GM12892 (cell line): Measurements from ENCODE around the gene CEP72.

Experiments
- POLR2A ChIP-seq: IDR thresholded peaks from 2 replicates; pipeline ENCODE4 v1.6.1; 2011; ENCODE audit warnings: low read depth, low read length, control low read depth
- POLR2AphosphoS5 ChIP-seq: IDR thresholded peaks from 2 replicates; pipeline ENCODE4 v1.6.1; 2011; ENCODE audit warnings: low read depth, low read length, control low read depth
- TAF1 ChIP-seq: IDR thresholded peaks from 2 replicates; pipeline ENCODE4 v1.6.1; 2011; ENCODE audit warnings: low read depth, mild to moderate bottlenecking, control low read depth, low read length, borderline replicate concordance

- TF ChIP-seq POLR2A (no peak), POLR2AphosphoS5 (no peak), TAF1 (no peak)
These were observed 15.7 kb downstream of the CEP72 start for GRCh38 chr5:627840-628239.
